NT2/D1 (cell line): ENCODE data around the gene ABLIM2.

Experiments
- DNase-seq: peaks from one replicate; pipeline ENCODE4 v3.0.0-alpha.2; 2011; ENCODE audit warnings: low read depth, low spot score
- H3K27me3 ChIP-seq: 2 replicates; pipeline ENCODE4 v1.6.0; 2011; ENCODE audit warnings: mild to moderate bottlenecking; ENCODE audit not compliant: insufficient read length, insufficient read depth
- H3K36me3 ChIP-seq: 2 replicates; pipeline ENCODE4 v1.6.1; 2011; ENCODE audit warnings: mild to moderate bottlenecking, low read length, mixed read lengths; ENCODE audit not compliant: insufficient read depth, insufficient read length
- H3K4me1 ChIP-seq: 2 replicates; pipeline ENCODE4 v1.5.1; 2011; ENCODE audit not compliant: insufficient read depth, insufficient read length
- H3K4me3 ChIP-seq: 2 replicates; pipeline ENCODE4 v1.5.1; 2011; ENCODE audit warnings: low read depth; ENCODE audit not compliant: insufficient read length
- H3K9ac ChIP-seq: 2 replicates; pipeline ENCODE4 v1.6.0; 2011; ENCODE audit warnings: low read depth; ENCODE audit not compliant: insufficient read length
- H3K9me3 ChIP-seq: 2 replicates; pipeline ENCODE4 v1.5.1; 2011; ENCODE audit warnings: mild to moderate bottlenecking, low read length; ENCODE audit not compliant: insufficient read depth
- SUZ12 ChIP-seq: IDR thresholded peaks from 2 replicates; pipeline ENCODE4 v1.6.1; 2011; ENCODE audit not compliant: insufficient read length, insufficient read depth; ENCODE audit errors: extremely low read depth
- YY1 ChIP-seq: IDR thresholded peaks from 2 replicates; pipeline ENCODE4 v1.6.1; 2011; ENCODE audit not compliant: insufficient read length, insufficient read depth
- ZNF274 ChIP-seq: IDR thresholded peaks from 2 replicates; pipeline ENCODE4 v1.6.1; 2011; ENCODE audit warnings: mild to moderate bottlenecking, low read depth, low read length

Gene ABLIM2

GRCh38 chr4:8079031-8079885, 79.4 kb downstream of the ABLIM2 start:
- Histone ChIP-seq H3K4me3 (no peak overlapping the region), H3K27me3 (no peaks in the 10 kb centered on the region), H3K4me1 (peaks cover 30% of the 10 kb centered on the region), H3K9me3 (no peaks in the 10 kb centered on the region), H3K36me3 (no peaks in the 10 kb centered on the region), H3K9ac (no peak overlapping the region)
- no peak for TF ChIP-seq ZNF274
- TF ChIP-seq SUZ12, result no peak
- no peak for TF ChIP-seq YY1
- no peak for DNase-seq

GRCh38 chr4:8078610-8079015, 80.0 kb downstream of the ABLIM2 start:
- DNase-seq, result no peak
- H3K27me3 ChIP-seq, result no peaks in the 10 kb centered on the region

GRCh38 chr4:8078109-8078494, 80.5 kb downstream of the ABLIM2 start:
- Histone ChIP-seq H3K36me3 (no peaks in the 10 kb centered on the region), H3K4me3 (no peak overlapping the region), H3K27me3 (no peaks in the 10 kb centered on the region), H3K9ac (no peak overlapping the region), H3K4me1 (peaks cover 32% of the 10 kb centered on the region), H3K9me3 (no peaks in the 10 kb centered on the region)
- no peak for DNase-seq
- TF ChIP-seq ZNF274 (no peak), SUZ12 (no peak), YY1 (no peak)

More at GRCh38 chr4:8078610-8079015, 80.0 kb downstream of the ABLIM2 start:
- Histone ChIP-seq H3K4me3 (no peak overlapping the region), H3K9ac (no peak overlapping the region), H3K36me3 (no peaks in the 10 kb centered on the region), H3K4me1 (peaks cover 30% of the 10 kb centered on the region), H3K9me3 (no peaks in the 10 kb centered on the region)
- TF ChIP-seq SUZ12, result no peak
- TF ChIP-seq ZNF274, result no peak
- TF ChIP-seq YY1, result no peak

DNA sequence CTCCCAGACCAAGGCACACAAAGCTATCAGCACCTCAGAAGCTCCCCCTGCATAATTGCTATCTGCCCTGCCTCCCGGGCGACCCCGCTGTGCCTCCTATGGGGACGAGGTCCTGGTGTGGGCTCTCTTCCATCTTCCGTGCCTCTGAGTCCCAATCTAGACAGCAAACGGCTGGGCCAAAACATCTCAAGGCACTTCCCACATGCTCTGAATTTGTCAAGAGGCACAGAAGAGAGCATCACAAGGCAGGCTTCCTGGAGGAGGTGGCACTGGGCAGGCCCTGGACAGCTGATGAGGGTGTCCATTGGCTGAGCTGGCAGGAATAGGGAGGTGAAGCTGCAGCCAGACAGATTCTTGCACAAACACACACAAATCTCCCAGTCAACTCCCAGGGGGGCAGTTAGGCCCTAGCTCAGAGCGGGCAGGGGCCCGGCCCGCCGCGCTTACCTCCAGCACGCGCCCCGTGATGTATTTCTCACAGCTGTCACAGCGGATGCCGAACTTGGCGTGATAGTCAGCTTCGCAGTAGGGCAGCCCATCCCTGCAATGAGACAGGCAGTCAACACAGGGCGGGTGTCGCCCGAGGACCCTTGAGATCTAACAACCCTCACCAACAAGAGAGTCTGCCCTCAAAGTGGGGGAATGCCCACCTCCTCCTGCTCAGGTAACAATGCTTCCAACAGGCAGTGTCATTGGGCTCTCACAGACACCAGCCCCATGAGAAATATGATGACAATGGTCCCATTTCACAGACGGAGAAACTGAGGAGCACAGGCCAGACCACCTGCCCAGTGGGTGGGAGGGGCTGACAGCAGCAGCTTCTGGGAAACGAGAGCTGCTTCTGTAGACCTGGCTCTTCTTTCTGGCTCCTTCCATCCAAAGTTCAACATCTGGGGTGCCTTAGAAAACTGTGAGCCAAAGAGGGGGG, 81.2 kb downstream of the ABLIM2 start:
- peaks cover 39% of the 10 kb centered on the region for H3K4me1 ChIP-seq
- H3K27me3 ChIP-seq, result no peaks in the 10 kb centered on the region

DNA sequence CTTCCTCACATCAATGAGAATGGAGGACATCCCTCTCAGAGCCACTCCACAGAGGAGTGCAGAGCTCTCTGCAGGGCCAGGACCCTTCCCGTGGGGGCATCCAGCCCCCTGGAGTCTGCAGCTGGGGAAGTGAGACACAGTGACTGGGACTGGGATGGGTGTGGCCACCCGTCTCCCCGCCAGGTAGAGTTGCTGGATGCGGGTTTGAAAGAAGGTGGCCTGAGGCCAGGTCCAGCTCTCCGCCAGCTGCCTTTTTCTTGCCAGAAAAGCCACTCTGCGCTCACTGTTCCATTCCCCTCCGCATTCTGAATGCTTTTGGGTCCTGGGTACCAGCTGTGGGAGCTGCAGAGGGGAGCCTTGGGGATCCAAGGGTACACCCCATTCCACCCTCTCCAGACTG, 82.6 kb downstream of the ABLIM2 start:
- no peaks in the 10 kb centered on the region for H3K36me3 ChIP-seq
- H3K9me3 ChIP-seq, result no peaks in the 10 kb centered on the region
- no peak for DNase-seq
- no peak for TF ChIP-seq YY1
- no peak for TF ChIP-seq ZNF274
- no peak for TF ChIP-seq SUZ12
- no peaks in the 10 kb centered on the region for H3K27me3 ChIP-seq
- H3K9ac ChIP-seq, result no peak overlapping the region
- peaks cover 34% of the 10 kb centered on the region for H3K4me1 ChIP-seq
- no peak overlapping the region for H3K4me3 ChIP-seq

More for the DNA sequence above, 81.2 kb downstream of the ABLIM2 start:
- DNase-seq, result no peak
- TF ChIP-seq ZNF274 (no peak), YY1 (no peak), SUZ12 (no peak)
- Histone ChIP-seq H3K36me3 (no peaks in the 10 kb centered on the region), H3K9ac (no peak overlapping the region), H3K4me3 (no peak overlapping the region), H3K9me3 (no peaks in the 10 kb centered on the region)

DNA sequence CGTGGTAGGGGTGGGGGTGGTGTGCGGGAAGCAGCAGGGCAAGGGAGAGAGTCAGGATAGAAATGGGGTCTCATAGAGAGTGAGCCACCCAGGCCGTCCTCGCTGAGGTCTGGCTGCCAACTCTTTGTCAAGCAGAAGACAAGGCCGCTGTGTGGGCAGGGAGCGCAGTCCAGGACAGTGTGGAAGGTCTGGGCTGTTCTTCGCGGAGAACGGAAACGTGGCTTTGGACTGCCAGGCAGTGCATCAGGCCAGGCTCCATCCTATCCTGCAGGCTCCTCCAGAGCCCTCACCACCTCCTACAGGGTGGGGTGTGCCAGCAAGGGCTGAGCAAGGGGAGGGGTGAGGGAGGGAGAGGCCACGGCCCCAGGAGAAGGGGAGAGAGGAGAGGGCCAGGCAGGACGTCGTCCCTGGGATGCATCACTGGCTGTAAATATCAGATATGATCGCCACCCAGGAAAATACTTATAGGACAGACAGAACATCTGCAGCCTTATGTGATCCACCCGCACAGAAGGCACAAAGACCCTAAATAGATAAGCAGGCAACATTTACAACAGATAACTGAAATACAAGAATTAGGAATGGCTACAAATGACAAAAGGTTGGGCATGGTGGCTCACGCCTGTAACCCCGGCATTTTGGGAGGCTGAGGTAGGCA, 85.3 kb downstream of the ABLIM2 start:
- Histone ChIP-seq H3K9me3 (no peaks in the 10 kb centered on the region), H3K4me3 (no peak overlapping the region), H3K9ac (no peak overlapping the region), H3K4me1 (peaks cover 19% of the 10 kb centered on the region), H3K27me3 (peaks cover 2% of the 10 kb centered on the region), H3K36me3 (no peaks in the 10 kb centered on the region)
- no peak for TF ChIP-seq ZNF274
- TF ChIP-seq SUZ12, result no peak
- TF ChIP-seq YY1, result no peak
- no peak for DNase-seq
